ENCODE results near the gene CALN1. TPM values are rescaled to one million over a fixed set of nuclear protein-coding genes. Genes with fewer than 3 reads are reported as not detected.

The CALN1 gene
- total and polyA plus RNA-seq, 2 of the 8 experiments (the other 6 are each of a cell fraction or from before 2014, with no cell fraction given): 6.4 to 15.2 TPM

- no peak overlapping the region for H2BK20ac ChIP-seq (ENCODE audit: low read length)
- no peak for DNase-seq (ENCODE audit: low read depth in 1 of 2, low spot score in 2 of 2)
- H3K4me1 ChIP-seq (replicated peaks in 1 of 4; ENCODE audit: control insufficient read depth in 3 of 4, insufficient read depth in 4 of 4, low read length in 3 of 4): peaks cover 0 to 4% (median 0%) of the 10 kb centered on the region in 4 experiments; a peak in 1 of 7 replicates
- no peaks in the 10 kb centered on the region; a peak in 1 of 4 replicates for H3K9me3 ChIP-seq (ENCODE audit: insufficient read depth in 2 of 2, low read depth in 1 of 2, low read length in 1 of 2)
- no peak overlapping the region for H3K27ac ChIP-seq (ENCODE audit: low read depth, low read length)
- H3K4ac ChIP-seq (replicated peaks; ENCODE audit: insufficient read length, low read depth, low read length): no peak overlapping the region
- H3K27me3 ChIP-seq (replicated peaks in 1 of 4; ENCODE audit: control insufficient read depth in 3 of 4, extremely low read depth in 1 of 4, insufficient read depth in 3 of 4, low read length in 3 of 4): no peaks in the 10 kb centered on the region
- no peak overlapping the region for H2BK5ac ChIP-seq (ENCODE audit: low read depth, low read length)
- POLR2A ChIA-PET (ENCODE audit: partially characterized antibody): no interaction called here
- 91% methylated on average over 2 of the region's 2 CpGs; no CpG with 5 or more reads in 1 of the 2 experiments for WGBS, 2 experiments (ENCODE audit: extremely low coverage in 1 of 2, insufficient coverage in 1 of 2, insufficient read length in 1 of 2, insufficient replicate concordance in 2 of 2, low coverage in 1 of 2, low lambda C conversion rate in 2 of 2, missing lambda C conversion rate in 1 of 2)
- no peaks in the 10 kb centered on the region; a peak in 1 of 8 replicates for H3K36me3 ChIP-seq (ENCODE audit: control insufficient read depth in 2 of 4, insufficient read depth in 4 of 4, low read length in 3 of 4)
- H2AK5ac ChIP-seq (ENCODE audit: low read depth, low read length): no peak overlapping the region
- H3K9ac ChIP-seq (replicated peaks in 1 of 4; ENCODE audit: extremely low read depth in 1 of 4, low read depth in 3 of 4, low read length in 3 of 4): no peak overlapping the region
- H2BK15ac ChIP-seq (ENCODE audit: low read length): no peak overlapping the region
- H3K56ac ChIP-seq (replicated peaks; ENCODE audit: insufficient read length, low read depth, low read length): no peak overlapping the region
- H3K4me2 ChIP-seq (ENCODE audit: insufficient read depth in 1 of 2, low read depth in 2 of 2, low read length in 2 of 2): no peak overlapping the region
- H4K5ac ChIP-seq (ENCODE audit: insufficient read length, low read depth, low read length): no peak overlapping the region
- H2AFZ ChIP-seq (ENCODE audit: low read length): no peak overlapping the region
- no peaks in the 10 kb centered on the region; the same call in 1 of the 2 replicates for H3K23me2 ChIP-seq (ENCODE audit: low read depth, low read length)
- H2BK12ac ChIP-seq (ENCODE audit: low read depth, low read length): no peak overlapping the region
- CTCF ChIA-PET (ENCODE audit: partially characterized antibody): interaction anchor here (0.9 to 1.5 kb wide), 3 partner anchors 10 to 111 kb away, joined by 3 read pairs; no protein-coding TSS in a partner anchor
- H3K14ac ChIP-seq (ENCODE audit: insufficient read length): no peak overlapping the region
- no peak overlapping the region for H4K91ac ChIP-seq (replicated peaks; ENCODE audit: insufficient read length, low read length)
- no peak overlapping the region for H4K8ac ChIP-seq (ENCODE audit: extremely low read depth, insufficient read depth, low read length)
- no peak overlapping the region for H3K18ac ChIP-seq (ENCODE audit: extremely low read depth, low read length)
- FAIRE-seq: no peak
- no peaks in the 10 kb centered on the region for H3K79me1 ChIP-seq (ENCODE audit: low read depth, low read length)
- peaks cover 0 to 1% of the 10 kb centered on the region in 2 experiments for H4K20me1 ChIP-seq (replicated peaks in 1 of 2; ENCODE audit: control insufficient read depth in 1 of 2, insufficient read depth in 2 of 2, low read length in 2 of 2)
- H2BK120ac ChIP-seq (replicated peaks; ENCODE audit: low read depth, low read length): no peak overlapping the region
- peaks cover 0 to 3% of the 10 kb centered on the region in 2 experiments; a peak in 2 of 4 replicates for H3K79me2 ChIP-seq (ENCODE audit: control insufficient read depth in 1 of 2, insufficient read depth in 2 of 2, low read length in 2 of 2)
- no peak overlapping the region for H3K23ac ChIP-seq (ENCODE audit: insufficient read length)
- no peak overlapping the region for H3K4me3 ChIP-seq (ENCODE audit: extremely low read depth in 1 of 4, insufficient read depth in 2 of 4, low read depth in 3 of 4, low read length in 4 of 4)
- TF ChIP-seq EP300 (IDR thresholded peaks at IDR 0.05; ENCODE audit: borderline replicate concordance in 1 of 2, low read depth in 2 of 2, low read length in 2 of 2): no peak
- no peak for TF ChIP-seq SIN3A (conservative IDR thresholded peaks at IDR 0.05 in 1 of 2, IDR thresholded peaks at IDR 0.05 in 1 of 2; ENCODE audit: low read depth in 1 of 2, low read length in 2 of 2)
- no peak for TF ChIP-seq BCL11A (IDR thresholded peaks at IDR 0.05; ENCODE audit: low read depth in 2 of 2, low read length in 2 of 2)
Observed at GRCh38 chr7:72223351-72223750, 188.8 kb downstream of the CALN1 start.

Measured in H1 (cell line).